GM12892 (cell line): ENCODE results near the gene RBM19.

Experiments used
- POLR2A ChIP-seq: IDR thresholded peaks from 2 replicates; pipeline ENCODE4 v1.6.1; 2011; ENCODE audit warnings: low read depth, low read length, control low read depth
- POLR2AphosphoS5 ChIP-seq: IDR thresholded peaks from 2 replicates; pipeline ENCODE4 v1.6.1; 2011; ENCODE audit warnings: low read depth, low read length, control low read depth
- TAF1 ChIP-seq: IDR thresholded peaks from 2 replicates; pipeline ENCODE4 v1.6.1; 2011; ENCODE audit warnings: low read depth, mild to moderate bottlenecking, control low read depth, low read length, borderline replicate concordance

- no peak for TF ChIP-seq POLR2A
- no peak for TF ChIP-seq POLR2AphosphoS5
- no peak for TF ChIP-seq TAF1
Observed at GRCh38 chr12:113942209-113942608, 23.9 kb downstream of the RBM19 start.
